Psoas muscle (tissue), 8 donors: Measurements from ENCODE around the gene TMEM184B. TPM values are rescaled to one million over a fixed set of nuclear protein-coding genes. Genes with fewer than 3 reads are reported as not detected.

Experiments
- ATAC-seq, 4 donors: fragments of 200-7000 bp; cut with Tn5 transposase; one replicate each; pipeline ENCODE4 v1.9.1; 2020; ENCODE audit warnings: moderate library complexity in 3 of 4, mild to moderate bottlenecking in 2 of 4
- DNase-seq, 2 donors: peaks; one replicate each; pipeline ENCODE4 v3.0.0-alpha.2; 2020
- H3K27ac ChIP-seq: fragments of 200-600 bp; one replicate; pipeline ENCODE4 v1.8.0; 2022
- H3K27me3 ChIP-seq, 3 donors: fragments of 200-600 bp in 1 of 3; one replicate each; pipeline versions ENCODE4 v1.6.1 to v1.8.0; 2013 to 2022; ENCODE audit warnings: low read length in 2 of 3, mild to moderate bottlenecking in 2 of 3, moderate library complexity in 1 of 3; ENCODE audit not compliant: insufficient read depth in 3 of 3
- H3K36me3 ChIP-seq, 2 donors: fragments of 200-600 bp in 1 of 2; one replicate each; pipeline versions ENCODE4 v1.6.1 to v1.8.0; 2013 to 2022; ENCODE audit warnings: low read depth in 1 of 2, mild to moderate bottlenecking in 1 of 2, moderate library complexity in 1 of 2; ENCODE audit not compliant: insufficient read depth in 1 of 2
- H3K4me1 ChIP-seq: fragments of 200-600 bp; one replicate; pipeline ENCODE4 v1.8.0; 2022
- H3K4me3 ChIP-seq: fragments of 200-600 bp; one replicate; pipeline ENCODE4 v1.8.0; 2022; ENCODE audit warnings: mild to moderate bottlenecking
- H3K9me3 ChIP-seq: fragments of 200-600 bp; one replicate; pipeline ENCODE4 v1.8.0; 2022
- CTCF ChIP-seq: fragments of 200-600 bp; IDR thresholded peaks from one replicate; pipeline ENCODE4 v1.8.0; 2022; ENCODE audit warnings: antibody characterized with exemption
- WGBS, 3 donors: extraction: QIAGEN DNeasy Blood & Tissue Kit; methylation state at CpG; one replicate each; pipeline versions ENCODE4 v1.1.6 to v1.1.7; 2013; 5-methylcytosine and 5-hydroxymethylcytosine counted together
- intact Hi-C, 2 donors: fragments of 100-400 bp; cut with DNase I; formaldehyde crosslinking; loops; one replicate each; pipeline versions ENCODE4 v1.11.0 to v1.14.2; 2022
- polyA plus RNA-seq, 3 donors: library from polyadenylated mRNA; stranded (reverse); fragments of 200-250 nt; gene quantifications; one replicate each; pipeline ENCODE4 v1.2.3, GENCODE V29; 2013
- total RNA-seq, 4 donors: library from RNA; stranded (reverse); fragmentation: NEBNext Ultra II Directional in 2 of 4; extraction: Animal tissue kit (Norgen Biotek cat#: 25700) in 2 of 4; gene quantifications; one replicate each; pipeline versions ENCODE4 v1.2.1 to v1.2.4, GENCODE V29; 2021 to 2023
- donor health status: healthy with polysubstance abuse.
- donor health status: DM: no; HTN: no; CAD: no; lungs with moderate emphysema.
- donor health status: Bipolar disorder and iron deficiency.
- donor health status: healthy.
- donor health status: DM: yes; HTN: yes; CAD: no.
- donor health status: DM: no; HTN: no; CAD: no.
- donor health status: DM: no; HTN: no; CAD: no.
- donor health status: DM: yes; HTN: yes; CAD: no.

Gene TMEM184B
- total and polyA plus RNA-seq, 7 donors: 13.6 to 40.3 (median 26.4) TPM

GRCh38 chr22:38175206-38176118, 97.3 kb downstream of the TMEM184B start:
- Histone ChIP-seq H3K27ac (peak overlapping the region; percentile 99), H3K4me1 (peaks cover 72% of the 10 kb centered on the region), H3K4me3 (no peak overlapping the region)

GRCh38 chr22:38174626-38175025, 98.2 kb downstream of the TMEM184B start:
- peak overlapping the region; percentile 99 for H3K27ac ChIP-seq
- H3K9me3 ChIP-seq: no peaks in the 10 kb centered on the region
- no peaks in the 10 kb centered on the region for H3K36me3 ChIP-seq
- TF ChIP-seq CTCF: no peak
- intact Hi-C loops: loop anchor here in 1 of 2 donors (5.0 kb wide), 1 partner anchor 102 kb away; no protein-coding TSS in a partner anchor
- WGBS, 3 donors: 81 to 93% (median 92%) methylated on average over 14 of the region's 14 CpGs
- no peak for ATAC-seq
- no peaks in the 10 kb centered on the region for H3K27me3 ChIP-seq
- peaks cover 71% of the 10 kb centered on the region for H3K4me1 ChIP-seq
- no peak for DNase-seq
- no peak overlapping the region for H3K4me3 ChIP-seq

More at GRCh38 chr22:38175206-38176118, 97.3 kb downstream of the TMEM184B start:
- Histone ChIP-seq H3K36me3 (no peaks in the 10 kb centered on the region), H3K9me3 (no peaks in the 10 kb centered on the region), H3K27me3 (no peaks in the 10 kb centered on the region)
- 79 to 87% (median 82%) methylated on average over 17 of the region's 17 CpGs for WGBS, 3 donors
- no peak for ATAC-seq
- no peak for DNase-seq
- TF ChIP-seq CTCF: no peak
- intact Hi-C loops: loop anchor here in 1 of 2 donors (2.0 kb wide), 1 partner anchor 27 kb away; no protein-coding TSS in a partner anchor

- no peaks in the 10 kb centered on the region for H3K36me3 ChIP-seq
- no peak for TF ChIP-seq CTCF
- intact Hi-C loops: loop anchor here in 1 of 2 donors (5.0 kb wide), 1 partner anchor 101 kb away; no protein-coding TSS in a partner anchor
- peaks cover 68% of the 10 kb centered on the region for H3K4me1 ChIP-seq
- no peak overlapping the region for H3K4me3 ChIP-seq
- H3K27me3 ChIP-seq: no peaks in the 10 kb centered on the region
- no peaks in the 10 kb centered on the region for H3K9me3 ChIP-seq
- peak overlapping the region; percentile 61 for H3K27ac ChIP-seq
- WGBS, 3 donors: 97 to 98% (median 97%) methylated on average over 4 of the region's 4 CpGs
- DNase-seq (no peak), ATAC-seq (no peak)
Observed at GRCh38 chr22:38173641-38173906, 99.2 kb downstream of the TMEM184B start.

- WGBS, 3 donors: 31 to 40% (median 35%) methylated on average over 16 of the region's 16 CpGs
- no peaks in the 10 kb centered on the region for H3K36me3 ChIP-seq
- H3K27ac ChIP-seq: peak overlapping the region; percentile 61
- ATAC-seq (peak in 3 of 4 donors; percentile 15 to 39 (median 26)), DNase-seq (peak; percentile 60 to 77)
- no peaks in the 10 kb centered on the region for H3K27me3 ChIP-seq
- H3K9me3 ChIP-seq: no peaks in the 10 kb centered on the region
- no peak overlapping the region for H3K4me3 ChIP-seq
- no peak for TF ChIP-seq CTCF
- intact Hi-C loops: loop anchor here in 1 of 2 donors (5.0 kb wide), 1 partner anchor 101 kb away; no protein-coding TSS in a partner anchor
- peaks cover 67% of the 10 kb centered on the region for H3K4me1 ChIP-seq
Observed at GRCh38 chr22:38172832-38173640, 99.8 kb downstream of the TMEM184B start.
